ENCODE data around the gene SCN4A.
"Not testable (repeated sequence)": the region's sequence is repeated elsewhere in the genome, so short reads cannot be mapped to it uniquely, and the experiment has no call there.

SCN4A gene

DNA sequence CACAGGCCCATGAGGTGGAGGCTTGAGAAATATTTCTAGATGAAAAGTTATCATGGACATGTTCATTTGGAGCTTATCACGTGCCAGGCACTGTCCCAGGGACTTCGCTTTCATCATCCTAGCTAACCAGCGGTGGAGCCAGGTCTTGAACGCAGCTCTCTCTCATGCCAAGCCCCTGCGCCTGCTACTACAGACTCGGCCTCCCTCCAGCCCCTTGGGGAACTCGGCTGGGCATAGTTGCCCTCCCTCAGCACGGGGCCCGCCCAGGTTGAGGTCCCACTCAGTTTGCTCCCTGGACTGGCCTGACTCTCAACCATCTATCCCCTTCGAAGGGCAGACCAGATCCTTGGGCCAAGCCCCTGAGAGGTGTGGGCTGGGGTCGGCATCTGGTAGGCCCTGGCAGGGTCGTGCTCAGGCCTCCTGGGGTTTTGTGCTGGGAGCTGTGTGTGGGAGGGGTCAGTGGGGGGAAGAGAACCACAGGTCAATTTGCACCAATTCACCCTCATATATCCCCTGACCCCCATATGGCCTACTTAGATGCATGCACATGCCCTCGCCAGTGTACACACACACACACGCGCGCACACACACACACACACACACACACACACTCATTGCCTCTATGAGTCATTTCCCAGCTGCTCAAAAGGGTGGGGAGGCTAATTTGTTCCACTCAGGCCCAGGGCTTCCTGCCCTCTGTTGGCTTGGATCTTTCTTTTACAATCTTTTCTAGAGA lies 12.1 kb upstream of the SCN4A start:
- no peak for DNase-seq (ENCODE audit: low read depth in 2 of 2)

DNA sequence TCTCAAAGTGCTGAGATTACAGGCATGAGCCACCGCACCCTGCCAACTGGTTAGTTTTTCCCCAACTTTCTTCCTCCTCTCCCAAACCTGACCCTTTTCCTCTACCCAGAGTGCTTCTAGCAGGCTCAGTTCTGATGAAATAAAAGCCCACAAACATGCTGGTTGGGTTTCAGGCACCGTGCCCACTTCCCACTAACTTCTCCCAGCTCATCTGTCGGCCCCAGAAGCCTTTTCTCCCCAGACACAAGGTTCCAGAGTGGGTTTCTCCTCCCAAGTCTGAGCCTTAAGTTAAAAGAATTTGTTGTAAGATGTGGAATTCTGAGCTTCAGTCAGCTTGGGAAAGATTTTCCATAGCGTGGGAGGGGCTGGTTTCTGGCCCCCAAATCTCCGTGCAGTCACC lies 11.5 kb upstream of the SCN4A start:
- no peak for DNase-seq (ENCODE audit: low read depth in 2 of 2)

DNA sequence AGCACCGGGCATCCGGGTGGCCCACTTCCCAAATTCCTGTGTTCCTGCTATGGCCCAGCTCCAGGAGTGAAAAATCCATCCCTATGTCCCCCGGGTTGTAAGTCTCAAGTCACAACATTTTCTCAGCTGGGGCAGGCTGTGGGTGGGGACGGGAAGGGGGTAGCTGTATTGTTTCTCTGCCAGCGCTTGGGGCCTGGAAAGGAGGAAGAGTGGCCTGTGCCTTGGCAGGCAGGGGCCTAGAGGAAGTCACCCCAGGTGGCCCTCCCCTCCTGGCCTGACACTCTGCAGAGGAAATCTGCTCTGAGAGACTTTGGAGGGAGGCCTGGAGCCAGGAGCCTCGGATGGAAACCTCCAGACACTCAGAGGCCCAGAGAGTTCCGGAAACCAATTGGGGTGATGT lies 10.6 kb upstream of the SCN4A start:
- DNase-seq (ENCODE audit: low read depth in 2 of 2) = no peak

DNA sequence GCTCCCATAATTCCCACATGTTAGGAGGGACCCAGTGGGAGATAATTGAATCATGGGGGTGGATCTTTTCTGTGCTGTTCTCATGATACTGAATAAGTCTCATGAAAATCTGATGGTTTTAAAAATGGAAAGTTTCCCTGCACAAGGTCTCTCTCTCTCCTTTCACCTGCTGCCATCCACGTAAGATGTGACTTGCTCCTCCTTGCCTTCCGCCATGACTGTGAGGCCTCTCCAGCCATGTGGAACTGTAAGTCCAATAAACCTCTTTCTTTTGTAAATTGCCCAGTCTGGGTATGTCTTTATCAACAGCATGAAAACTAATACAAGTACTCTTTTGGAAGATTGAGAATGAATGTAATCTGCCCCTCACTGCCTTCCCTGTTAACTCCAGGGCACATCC lies 9.9 kb upstream of the SCN4A start:
- DNase-seq (ENCODE audit: low read depth in 2 of 2) = not testable (repeated sequence)

DNA sequence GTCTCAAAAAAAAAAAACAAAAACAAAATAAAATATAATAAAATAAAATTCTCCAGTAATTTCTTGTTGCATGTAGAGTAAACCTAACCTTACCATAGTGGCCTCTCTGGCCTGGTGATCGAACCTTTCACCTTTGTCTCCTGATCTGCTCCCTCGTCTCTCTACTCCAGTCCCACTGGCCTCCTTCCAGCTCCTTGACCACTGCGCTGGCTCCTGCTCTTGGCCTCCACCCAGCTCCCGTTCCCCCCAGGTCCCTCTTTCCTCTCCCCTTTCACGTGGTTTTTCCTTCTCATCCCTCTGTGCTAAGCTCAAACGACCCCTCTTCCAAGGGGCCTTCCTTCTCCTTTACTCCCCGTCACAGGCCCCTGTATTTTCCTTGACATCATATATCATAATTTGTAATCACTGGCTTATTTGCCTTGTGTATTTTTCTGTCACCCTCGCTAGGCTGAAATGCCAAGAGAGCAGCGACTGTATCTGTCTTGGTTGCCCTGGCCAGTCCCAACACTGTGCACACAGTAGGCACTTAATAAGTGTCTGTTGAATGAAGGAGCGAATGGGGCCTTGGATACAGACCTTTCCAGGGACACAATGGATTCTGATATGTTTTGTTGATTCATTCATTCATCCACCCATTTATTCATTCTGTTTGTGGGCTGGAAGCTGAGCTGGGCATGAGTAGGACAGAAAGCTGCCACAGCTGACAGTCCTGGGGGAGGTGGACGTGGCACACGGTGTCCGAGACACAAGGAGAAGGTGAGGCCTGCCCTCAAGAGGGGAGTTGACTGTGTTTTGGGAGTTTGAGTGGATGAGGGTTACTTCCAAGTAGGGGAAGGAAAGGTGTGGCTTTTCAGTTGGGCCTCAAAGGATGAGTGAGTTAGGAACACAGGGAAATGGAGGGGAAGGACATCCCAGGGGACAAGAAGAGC lies 5.8 kb upstream of the SCN4A start:
- DNase-seq (ENCODE audit: low read depth in 2 of 2) = no peak

DNA sequence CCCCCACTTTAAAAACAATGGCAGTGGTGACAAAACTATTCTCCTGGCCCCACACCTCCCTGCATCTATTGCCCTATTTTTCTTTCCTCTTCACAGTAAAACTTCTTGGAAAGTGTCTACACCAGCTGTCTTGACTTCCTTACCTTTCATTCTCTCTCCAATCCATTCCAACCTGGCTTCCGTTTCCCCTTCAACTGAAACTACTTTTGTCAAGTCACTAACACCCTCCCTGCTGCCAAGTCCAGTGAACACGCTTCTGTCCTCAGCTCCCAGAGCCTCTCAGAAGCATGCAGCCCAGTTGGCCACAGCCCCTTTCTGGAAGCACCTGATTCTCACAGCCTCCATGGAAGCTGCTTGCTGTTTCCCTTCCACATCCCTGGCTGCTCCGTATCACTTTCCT lies 4.0 kb upstream of the SCN4A start:
- no peak for DNase-seq (ENCODE audit: low read depth in 2 of 2)

DNA sequence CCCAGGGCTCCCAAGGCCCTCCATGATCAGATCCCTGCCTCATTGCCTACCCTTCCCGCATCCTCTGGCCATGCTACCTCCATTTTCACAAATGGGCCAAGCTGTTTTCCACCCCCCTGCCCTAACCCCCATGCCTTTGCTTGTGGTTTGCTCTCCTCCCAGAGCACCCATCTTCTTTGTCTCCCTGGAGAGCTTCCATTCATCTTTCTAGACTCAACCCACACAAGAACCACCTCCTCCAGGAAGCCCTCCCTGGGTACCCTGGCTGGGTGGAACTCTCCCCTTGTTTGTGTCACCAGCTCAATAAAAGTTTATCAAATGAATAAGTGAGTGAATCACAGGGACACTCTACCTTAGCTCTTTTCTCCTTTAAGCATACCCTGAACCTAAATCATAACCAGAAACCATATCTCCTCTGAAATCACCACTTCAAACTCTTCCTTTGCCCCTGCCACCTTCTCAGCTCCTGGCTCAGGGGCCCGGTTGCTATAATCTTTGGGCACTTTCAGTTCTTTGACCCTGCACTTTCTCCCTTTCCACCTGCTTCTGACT lies 2.9 kb upstream of the SCN4A start:
- DNase-seq (ENCODE audit: low read depth in 2 of 2) = no peak

DNA sequence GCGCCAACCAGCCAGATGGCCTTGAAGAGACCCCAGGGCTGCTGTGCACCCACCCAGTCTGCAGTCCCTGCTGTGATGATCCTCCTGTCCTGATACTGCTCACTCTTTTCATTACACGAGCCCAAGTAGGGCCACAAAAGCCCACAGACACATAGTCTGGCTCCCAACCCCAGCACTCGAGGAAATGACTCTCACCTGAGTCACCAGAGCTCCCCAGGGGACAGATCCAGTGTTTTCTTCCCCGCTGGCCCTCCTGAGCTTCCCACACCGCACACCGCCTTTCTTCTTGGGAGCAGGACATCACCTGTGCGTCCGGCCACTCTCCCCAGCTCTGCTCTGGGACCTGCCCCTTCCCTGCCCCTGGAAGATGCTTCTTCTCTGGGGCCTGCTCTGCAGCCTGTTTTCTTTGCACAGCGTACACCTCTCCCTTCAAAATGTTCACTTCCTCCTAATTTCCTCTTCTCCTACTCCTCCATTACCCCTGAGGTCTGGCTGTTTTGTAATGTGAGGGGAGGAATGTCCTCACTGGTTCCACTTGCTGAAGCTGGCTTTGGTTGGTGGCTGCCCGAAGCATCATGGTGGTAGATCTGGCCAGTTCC lies 2.0 kb upstream of the SCN4A start:
- DNase-seq (ENCODE audit: low read depth in 2 of 2) = no peak

DNA sequence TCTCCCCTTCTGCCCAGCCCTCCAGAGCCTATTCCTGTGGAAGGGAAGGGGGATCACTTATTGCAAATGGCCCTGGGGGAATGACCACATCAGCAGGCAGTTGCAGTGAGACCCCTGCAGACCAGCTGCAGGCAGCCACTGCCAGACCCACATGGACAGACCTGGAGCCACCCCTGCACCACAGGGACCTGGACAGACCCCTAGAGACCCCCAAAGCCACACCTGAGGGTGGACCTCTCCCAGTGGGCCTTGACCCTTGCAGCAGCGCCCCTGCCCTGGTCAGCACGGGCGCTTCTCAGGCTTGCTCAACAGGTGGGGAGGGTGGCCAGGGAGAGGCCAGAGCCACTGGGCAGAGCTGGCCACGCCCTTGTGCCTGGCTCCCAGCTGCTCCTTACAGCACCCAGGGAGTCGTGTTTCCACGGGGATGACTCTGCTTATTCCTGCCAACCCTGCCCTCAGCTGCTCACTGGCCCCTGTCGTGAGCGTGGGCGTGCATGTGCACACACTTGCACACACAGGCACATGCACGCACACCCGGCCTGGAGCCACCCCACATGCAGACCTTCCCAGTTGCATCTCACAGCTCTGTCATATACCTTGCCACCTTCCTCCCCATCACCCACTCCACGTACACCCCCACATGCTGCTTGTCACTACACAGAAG lies 1.3 kb upstream of the SCN4A start:
- DNase-seq (ENCODE audit: low read depth in 2 of 2) = no peak

DNA sequence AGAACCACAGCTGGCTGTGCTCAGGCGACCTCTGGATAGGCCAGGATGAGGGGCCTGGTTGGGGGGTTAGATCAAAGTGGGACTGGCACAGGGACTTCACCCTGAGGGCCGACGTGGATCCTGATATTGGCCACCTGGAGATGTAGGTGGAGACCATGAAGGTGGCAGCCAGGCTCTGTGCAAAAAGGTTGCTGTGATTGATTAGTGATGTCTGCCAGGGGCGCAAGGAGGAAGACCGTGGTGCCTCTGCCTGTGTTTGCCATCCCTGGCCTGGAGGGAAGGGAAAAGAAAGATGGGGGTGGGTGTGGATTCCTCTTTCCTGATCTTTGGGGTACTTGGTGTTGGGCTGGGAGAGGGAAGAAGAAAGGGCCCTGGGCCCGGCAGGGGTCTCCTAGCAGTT lies 529 bp upstream of the SCN4A start:
- no peak for DNase-seq (ENCODE audit: low read depth in 2 of 2)

DNA sequence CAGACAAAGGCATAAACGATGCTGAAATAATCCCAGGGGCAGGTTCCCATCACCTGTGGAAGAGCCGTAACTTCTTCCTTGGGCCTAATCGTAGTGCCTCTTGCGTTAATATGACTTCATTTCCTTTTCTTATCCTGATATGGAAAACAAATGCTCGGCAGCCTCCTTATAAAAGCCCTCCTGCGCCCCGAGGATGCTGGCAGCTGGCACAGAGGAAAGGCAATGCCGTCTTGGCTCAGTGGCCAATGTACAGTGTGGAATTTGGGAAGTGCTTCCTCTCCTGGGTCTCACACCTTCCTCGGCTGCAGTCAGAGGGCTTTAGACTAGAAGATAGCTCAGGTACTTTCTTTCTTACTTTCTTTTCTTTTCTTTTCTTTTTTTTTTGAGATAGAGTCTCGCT lies 3.4 kb downstream of the SCN4A start:
- no peak for DNase-seq (ENCODE audit: low read depth in 2 of 2)

DNA sequence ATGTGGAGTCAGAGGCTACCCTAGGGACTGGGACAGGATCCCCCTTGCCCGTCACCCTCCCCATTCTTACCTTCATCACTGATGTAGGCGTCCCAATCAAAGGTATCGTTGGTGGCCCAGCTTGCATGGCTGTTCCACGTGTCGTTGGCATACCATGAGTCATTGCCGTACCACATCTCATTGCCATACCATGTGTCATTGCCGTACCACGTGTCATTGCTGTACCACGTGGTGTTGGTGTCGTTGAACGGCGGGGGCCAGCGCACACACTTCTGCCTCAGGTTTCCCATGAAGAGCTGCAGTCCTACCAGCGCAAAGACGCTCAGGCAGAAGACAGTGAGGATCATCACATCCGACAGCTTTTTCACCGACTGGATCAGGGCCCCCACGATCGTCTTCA lies 4.8 kb downstream of the SCN4A start:
- no peak for DNase-seq (ENCODE audit: low read depth in 2 of 2)

DNA sequence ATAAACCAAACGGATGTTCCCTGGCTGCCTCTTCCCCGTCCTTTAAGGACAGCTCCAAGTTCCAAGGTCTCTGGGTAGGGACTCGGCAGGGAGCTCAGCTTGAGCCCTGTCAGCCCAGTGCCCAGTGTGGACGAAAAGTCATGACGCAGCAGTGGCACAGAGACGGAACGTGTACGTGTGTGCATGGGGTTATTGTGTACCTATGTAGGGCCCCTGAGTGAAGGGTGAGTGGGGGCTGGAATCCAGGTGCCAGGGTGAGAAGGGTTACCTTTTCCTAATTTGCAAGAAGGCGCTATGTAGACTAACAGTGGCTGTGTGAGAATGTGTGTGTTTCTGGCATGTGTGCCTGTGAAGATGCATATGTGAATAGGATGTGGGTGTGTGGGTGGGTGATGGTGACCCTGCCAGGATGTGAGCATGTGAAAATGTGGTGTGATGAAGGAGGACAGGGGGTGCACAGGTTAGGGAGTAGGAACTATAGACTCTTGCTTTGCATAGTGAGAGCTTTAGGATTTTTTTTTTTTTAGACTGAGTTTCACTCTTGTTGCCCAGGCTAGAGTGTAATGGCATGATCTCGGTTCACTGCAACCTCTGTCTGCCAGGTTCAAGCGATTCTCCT lies 6.0 kb downstream of the SCN4A start:
- no peak for DNase-seq (ENCODE audit: low read depth in 2 of 2)

DNA sequence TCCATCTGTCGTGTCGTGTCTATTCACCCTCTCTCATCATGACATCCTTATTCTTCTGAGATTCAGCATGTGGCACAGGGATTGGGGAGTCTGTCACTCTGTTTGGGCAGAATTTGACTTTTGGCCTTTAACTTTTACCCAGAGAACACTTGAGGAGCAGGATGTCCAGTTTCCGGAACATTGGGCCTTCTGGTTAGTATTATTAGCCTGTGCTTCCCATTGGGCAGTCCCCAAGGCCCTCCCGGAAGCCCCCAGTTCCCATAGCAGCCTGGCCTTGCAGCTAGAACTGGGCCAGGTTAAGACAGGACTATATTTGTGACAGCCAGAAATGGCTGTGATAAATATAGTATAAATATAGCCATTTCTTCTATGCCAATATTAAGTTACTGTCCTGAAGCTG lies 9.6 kb downstream of the SCN4A start:
- no peak for DNase-seq (ENCODE audit: low read depth in 2 of 2)

DNA sequence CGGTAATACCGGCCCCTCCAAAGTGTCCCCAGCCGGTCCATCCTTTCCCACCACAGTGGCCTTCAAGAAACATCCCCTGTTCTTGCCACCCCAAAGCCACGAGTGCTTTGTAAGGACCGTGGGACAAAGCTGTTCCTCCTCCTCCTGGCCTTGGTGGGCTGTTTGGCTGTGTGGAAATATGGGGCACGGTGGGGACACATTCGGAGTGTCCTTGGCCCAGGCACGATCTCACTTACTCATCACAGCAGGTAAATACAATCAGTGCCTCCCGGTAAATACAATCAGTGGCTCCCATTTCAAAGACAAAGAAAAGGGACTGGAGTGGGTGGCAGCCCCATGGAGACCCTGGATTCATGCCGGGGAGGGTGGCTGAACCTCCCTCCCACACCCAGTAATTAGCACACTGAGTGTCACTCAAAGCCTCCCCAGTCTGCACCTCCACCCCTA lies 10.4 kb downstream of the SCN4A start:
- no peak for DNase-seq (ENCODE audit: low read depth in 2 of 2)

DNA sequence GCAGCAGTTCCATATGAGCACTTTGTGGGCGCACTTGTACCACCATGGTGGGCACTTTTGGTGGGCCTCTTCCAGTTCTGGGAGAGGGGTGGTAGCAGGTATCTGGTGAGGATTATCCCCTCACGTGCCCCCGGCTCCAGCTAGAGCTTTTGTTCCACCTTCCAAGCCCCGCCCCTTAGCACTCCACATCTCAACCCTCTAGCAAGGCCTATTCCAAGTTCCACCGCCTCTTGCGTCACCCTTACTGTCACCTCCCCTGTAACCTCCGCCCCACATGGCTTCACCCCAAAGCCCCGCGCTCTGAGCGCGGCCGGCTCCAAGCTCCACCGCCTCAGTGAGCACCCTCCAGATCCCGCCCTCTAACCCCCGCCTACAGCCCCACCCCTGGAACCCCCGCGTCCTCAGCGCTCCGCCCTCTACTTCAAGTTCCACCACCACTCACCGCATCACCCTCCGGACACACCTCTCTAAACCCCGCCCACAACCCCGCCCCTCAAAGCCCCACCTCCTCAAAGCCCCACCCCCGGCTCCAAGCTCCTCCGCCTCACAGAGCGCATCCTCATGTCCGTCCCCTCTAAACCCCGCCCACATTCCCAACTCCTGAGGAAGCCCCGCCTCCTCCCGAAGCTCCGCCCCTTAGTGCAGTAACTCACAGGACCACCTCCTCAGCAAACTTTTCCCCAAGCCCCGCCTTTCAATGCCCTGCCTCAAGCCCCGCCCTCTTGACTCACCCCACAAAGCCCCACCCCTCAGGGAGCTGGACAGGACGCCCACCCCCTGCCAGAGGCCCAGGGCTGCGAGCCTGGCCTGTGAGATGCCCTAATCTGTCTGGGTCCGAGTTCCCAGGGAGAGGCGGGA lies 11.1 kb downstream of the SCN4A start:
- peak in 1 of 2 donors; percentile 55 for DNase-seq (ENCODE audit: low read depth in 2 of 2)

DNA sequence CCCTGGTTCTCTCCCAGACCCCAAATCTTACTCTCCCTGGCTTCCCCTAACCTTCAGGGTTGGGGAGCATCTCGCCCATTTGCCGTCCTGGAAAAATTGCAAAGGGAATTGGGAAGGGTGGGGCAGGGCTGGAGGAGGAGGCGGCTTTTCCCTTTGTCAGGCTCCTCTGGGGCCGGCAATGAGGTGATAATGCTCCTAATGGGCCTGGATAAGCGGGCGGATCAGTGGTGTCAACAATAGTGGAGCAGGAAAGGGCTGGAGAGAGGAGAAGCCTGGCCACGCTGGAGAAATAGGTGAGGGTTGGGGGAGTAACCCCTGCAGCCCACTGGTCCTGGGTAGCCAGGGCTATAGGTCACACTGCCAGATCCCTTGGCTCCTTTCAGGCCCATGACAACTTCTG lies 12.3 kb downstream of the SCN4A start:
- DNase-seq (ENCODE audit: low read depth in 2 of 2) = no peak

DNA sequence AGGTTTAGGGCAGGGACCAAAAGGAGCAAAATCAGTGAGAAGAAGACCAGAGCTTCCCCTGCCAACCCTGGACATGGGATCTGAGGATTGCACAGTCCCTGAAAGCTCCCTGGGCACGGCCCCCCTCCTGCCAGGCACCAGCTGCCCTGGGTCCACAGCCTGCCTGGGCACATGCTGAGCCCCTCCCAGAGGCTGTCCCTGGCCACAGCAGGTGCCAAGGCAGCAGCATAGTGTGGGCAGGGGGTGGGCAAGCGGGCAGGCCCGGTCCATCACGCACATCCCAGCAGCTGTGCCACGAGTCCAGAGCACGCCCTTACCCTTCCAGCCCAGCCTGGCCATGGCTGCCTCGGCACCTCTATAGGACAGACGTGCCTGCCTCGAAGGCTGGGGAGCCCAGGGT lies 12.7 kb downstream of the SCN4A start:
- DNase-seq (ENCODE audit: low read depth in 2 of 2) = no peak

DNA sequence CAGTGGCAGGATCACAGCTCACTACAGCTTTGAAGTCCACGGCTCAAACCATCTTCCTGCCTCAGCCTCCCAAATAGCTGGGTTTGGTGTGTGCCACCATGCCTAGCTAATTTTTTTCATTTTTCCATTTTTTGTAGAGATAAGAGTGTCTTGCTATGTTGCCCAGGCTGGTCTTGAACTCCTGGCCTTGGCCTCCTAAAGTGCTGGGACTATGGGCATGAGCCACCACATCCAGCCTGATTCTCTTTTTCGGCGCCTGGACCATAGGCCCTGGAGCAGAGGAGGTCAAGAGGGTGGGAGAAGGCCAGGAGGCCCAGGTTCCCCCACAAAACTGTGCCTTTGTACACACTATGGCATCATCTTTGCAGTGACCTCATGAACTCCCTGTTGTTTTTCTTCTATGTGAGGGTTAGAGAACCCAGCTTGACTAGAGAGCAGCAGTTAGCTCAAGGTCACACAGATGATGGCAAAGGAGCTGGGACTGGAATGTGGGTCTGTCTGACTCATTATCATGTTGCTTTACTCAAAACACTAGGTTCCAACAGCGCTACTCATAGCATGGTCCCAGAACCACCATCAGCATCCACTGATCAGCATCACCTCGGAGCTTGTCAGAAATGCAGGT lies 16.3 kb downstream of the SCN4A start:
- DNase-seq (ENCODE audit: low read depth in 2 of 2) = no peak

DNA sequence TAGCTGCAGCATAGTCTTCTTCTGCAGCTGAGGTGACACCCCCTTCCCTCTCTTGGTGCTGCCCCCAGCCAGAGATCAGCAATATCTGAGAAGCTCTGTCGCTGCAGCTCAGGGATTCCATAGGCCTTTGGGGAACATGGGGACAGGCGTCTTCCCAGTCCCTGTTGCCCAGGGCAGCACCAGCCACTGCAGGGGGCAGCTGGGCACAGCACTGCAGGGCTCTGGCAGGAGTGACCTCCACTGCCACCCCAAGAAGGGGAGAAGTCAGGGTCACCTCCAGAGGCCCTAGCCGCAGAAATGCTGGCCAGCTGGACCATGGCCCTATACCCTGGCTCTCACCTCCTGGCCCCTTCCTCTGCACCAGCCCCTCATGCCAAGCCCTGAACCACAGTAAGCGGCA lies 16.9 kb downstream of the SCN4A start:
- DNase-seq (ENCODE audit: low read depth in 2 of 2) = no peak
